ENCODE results near the gene NMNAT1.

Gene NMNAT1

GRCh38 chr1:9942939-9943788 is at the start of gene NMNAT1, which contains the start of gene LZIC:
TSS of gene NMNAT1 (plus strand) at chr1:9943475. CDS start at chr1:9972074, 28,599 bp downstream.
TSS of gene LZIC (minus strand) at chr1:9943391. CDS start at chr1:9936619, 6,772 bp downstream.
- Histone ChIP-seq H3K27me3 (ENCODE audit: control insufficient read depth, insufficient read depth, low read length) (no peaks in the 10 kb centered on the region), H3K4me1 (ENCODE audit: control insufficient read depth, insufficient read depth, low read length) (peaks cover 3% of the 10 kb centered on the region), H3K27ac (ENCODE audit: low read depth, low read length) (peak within 1 kb of the TSS; percentile 92), H3K9ac (ENCODE audit: low read length) (peak within 1 kb of the TSS; percentile 84), H3K36me3 (ENCODE audit: control insufficient read depth, insufficient read depth, low read length) (no peaks in the 10 kb centered on the region), H3K4me3 (ENCODE audit: low read length) (peak within 1 kb of the TSS; percentile 90)

GRCh38 chr1:9894115-9894514 is 49.2 kb upstream of the NMNAT1 start:
- H3K27me3 ChIP-seq (ENCODE audit: control insufficient read depth, insufficient read depth, low read length) = no peaks in the 10 kb centered on the region
- H3K36me3 ChIP-seq (ENCODE audit: control insufficient read depth, insufficient read depth, low read length) = no peaks in the 10 kb centered on the region
- no peak overlapping the region for H3K27ac ChIP-seq (ENCODE audit: low read depth, low read length)
- peaks cover 11% of the 10 kb centered on the region for H3K4me1 ChIP-seq (ENCODE audit: control insufficient read depth, insufficient read depth, low read length)
- H3K9ac ChIP-seq (ENCODE audit: low read length) = no peak overlapping the region
- H3K4me3 ChIP-seq (ENCODE audit: low read length) = no peak overlapping the region

DNA sequence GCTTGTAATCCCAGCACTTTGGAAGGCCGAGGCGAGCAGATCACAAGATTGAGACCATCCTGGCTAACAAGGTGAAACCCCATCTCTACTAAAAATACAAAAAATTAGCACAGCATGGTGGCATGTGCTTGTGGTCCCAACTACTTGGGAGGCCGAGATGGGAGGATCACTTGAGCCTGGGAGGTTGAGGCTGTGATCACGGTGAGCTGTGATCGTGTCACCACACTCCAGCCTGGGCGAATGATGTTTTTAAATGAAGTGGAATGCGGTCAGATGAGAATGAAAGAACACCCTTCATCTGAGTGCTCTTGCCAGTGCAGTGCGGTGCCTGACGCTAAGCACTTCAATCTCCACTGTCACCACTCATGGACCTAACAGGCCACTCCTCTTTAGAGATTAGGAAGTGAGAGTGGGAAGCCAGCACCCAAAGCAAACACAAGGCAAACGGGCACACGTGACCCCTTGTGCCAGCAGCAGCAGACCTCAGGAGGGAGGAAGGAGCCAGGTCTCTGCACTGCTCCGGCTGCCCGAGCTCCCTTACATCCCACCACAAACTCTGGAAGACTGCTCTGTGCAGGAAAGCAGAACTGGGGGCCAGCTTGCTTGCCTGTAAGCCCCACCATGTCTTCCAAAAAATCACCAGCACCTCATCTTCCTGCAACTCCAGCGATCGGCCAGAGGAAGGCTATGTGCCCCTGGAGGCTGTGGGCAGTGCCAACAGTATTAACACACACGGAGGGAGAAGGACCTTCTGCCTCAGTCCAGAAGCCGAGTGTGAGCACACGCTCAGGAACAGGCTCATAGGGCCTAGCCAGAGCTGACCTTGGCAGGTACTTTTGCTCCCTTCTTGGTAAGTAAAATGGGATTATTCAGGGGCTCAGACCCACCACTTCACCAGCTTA is 42.9 kb upstream of the NMNAT1 start:
- no peak overlapping the region for H3K9ac ChIP-seq (ENCODE audit: low read length)
- peak overlapping the region; percentile 1 for H3K4me3 ChIP-seq (ENCODE audit: low read length)

GRCh38 chr1:9901148-9902059 is 41.9 kb upstream of the NMNAT1 start:
- no peaks in the 10 kb centered on the region for H3K4me1 ChIP-seq (ENCODE audit: control insufficient read depth, insufficient read depth, low read length)
- H3K4me3 ChIP-seq (ENCODE audit: low read length) = no peak overlapping the region
- no peak overlapping the region for H3K9ac ChIP-seq (ENCODE audit: low read length)
- H3K27ac ChIP-seq (ENCODE audit: low read depth, low read length) = no peak overlapping the region
- no peaks in the 10 kb centered on the region for H3K36me3 ChIP-seq (ENCODE audit: control insufficient read depth, insufficient read depth, low read length)
- no peaks in the 10 kb centered on the region for H3K27me3 ChIP-seq (ENCODE audit: control insufficient read depth, insufficient read depth, low read length)

More for the DNA sequence above, 42.9 kb upstream of the NMNAT1 start:
- Histone ChIP-seq H3K4me1 (ENCODE audit: control insufficient read depth, insufficient read depth, low read length) (no peaks in the 10 kb centered on the region), H3K27me3 (ENCODE audit: control insufficient read depth, insufficient read depth, low read length) (no peaks in the 10 kb centered on the region), H3K27ac (ENCODE audit: low read depth, low read length) (no peak overlapping the region), H3K36me3 (ENCODE audit: control insufficient read depth, insufficient read depth, low read length) (no peaks in the 10 kb centered on the region)

- Histone ChIP-seq H3K27ac (ENCODE audit: low read depth, low read length) (no peak overlapping the region), H3K9ac (ENCODE audit: low read length) (no peak overlapping the region), H3K36me3 (ENCODE audit: control insufficient read depth, insufficient read depth, low read length) (no peaks in the 10 kb centered on the region), H3K4me3 (ENCODE audit: low read length) (no peak overlapping the region), H3K4me1 (ENCODE audit: control insufficient read depth, insufficient read depth, low read length) (no peaks in the 10 kb centered on the region), H3K27me3 (ENCODE audit: control insufficient read depth, insufficient read depth, low read length) (no peaks in the 10 kb centered on the region)
Measured at GRCh38 chr1:9902060-9902452, 41.2 kb upstream of the NMNAT1 start.

- H3K4me1 ChIP-seq (ENCODE audit: control insufficient read depth, insufficient read depth, low read length) = peaks cover 4% of the 10 kb centered on the region
- no peak overlapping the region for H3K4me3 ChIP-seq (ENCODE audit: low read length)
- H3K9ac ChIP-seq (ENCODE audit: low read length) = no peak overlapping the region
- no peaks in the 10 kb centered on the region for H3K27me3 ChIP-seq (ENCODE audit: control insufficient read depth, insufficient read depth, low read length)
- H3K27ac ChIP-seq (ENCODE audit: low read depth, low read length) = no peak overlapping the region
- H3K36me3 ChIP-seq (ENCODE audit: control insufficient read depth, insufficient read depth, low read length) = no peaks in the 10 kb centered on the region
Measured at GRCh38 chr1:9903801-9904527, 39.3 kb upstream of the NMNAT1 start.

GRCh38 chr1:9904596-9904995 is 38.7 kb upstream of the NMNAT1 start:
- H3K27me3 ChIP-seq (ENCODE audit: control insufficient read depth, insufficient read depth, low read length) = no peaks in the 10 kb centered on the region
- no peaks in the 10 kb centered on the region for H3K36me3 ChIP-seq (ENCODE audit: control insufficient read depth, insufficient read depth, low read length)
- no peak overlapping the region for H3K27ac ChIP-seq (ENCODE audit: low read depth, low read length)
- peaks cover 9% of the 10 kb centered on the region for H3K4me1 ChIP-seq (ENCODE audit: control insufficient read depth, insufficient read depth, low read length)
- H3K4me3 ChIP-seq (ENCODE audit: low read length) = no peak overlapping the region
- no peak overlapping the region for H3K9ac ChIP-seq (ENCODE audit: low read length)

GRCh38 chr1:9905010-9905409 is 38.3 kb upstream of the NMNAT1 start:
- no peak overlapping the region for H3K9ac ChIP-seq (ENCODE audit: low read length)
- H3K4me3 ChIP-seq (ENCODE audit: low read length) = no peak overlapping the region
- H3K4me1 ChIP-seq (ENCODE audit: control insufficient read depth, insufficient read depth, low read length) = peaks cover 9% of the 10 kb centered on the region
- no peaks in the 10 kb centered on the region for H3K36me3 ChIP-seq (ENCODE audit: control insufficient read depth, insufficient read depth, low read length)
- no peaks in the 10 kb centered on the region for H3K27me3 ChIP-seq (ENCODE audit: control insufficient read depth, insufficient read depth, low read length)
- H3K27ac ChIP-seq (ENCODE audit: low read depth, low read length) = no peak overlapping the region

GRCh38 chr1:9906466-9906865 is 36.8 kb upstream of the NMNAT1 start:
- Histone ChIP-seq H3K4me1 (ENCODE audit: control insufficient read depth, insufficient read depth, low read length) (peaks cover 15% of the 10 kb centered on the region), H3K27me3 (ENCODE audit: control insufficient read depth, insufficient read depth, low read length) (no peaks in the 10 kb centered on the region), H3K9ac (ENCODE audit: low read length) (no peak overlapping the region), H3K36me3 (ENCODE audit: control insufficient read depth, insufficient read depth, low read length) (no peaks in the 10 kb centered on the region), H3K4me3 (ENCODE audit: low read length) (no peak overlapping the region), H3K27ac (ENCODE audit: low read depth, low read length) (no peak overlapping the region)

GRCh38 chr1:9907441-9907840 is 35.8 kb upstream of the NMNAT1 start:
- H3K27me3 ChIP-seq (ENCODE audit: control insufficient read depth, insufficient read depth, low read length) = no peaks in the 10 kb centered on the region
- H3K4me1 ChIP-seq (ENCODE audit: control insufficient read depth, insufficient read depth, low read length) = peaks cover 15% of the 10 kb centered on the region
- no peak overlapping the region for H3K4me3 ChIP-seq (ENCODE audit: low read length)
- H3K9ac ChIP-seq (ENCODE audit: low read length) = no peak overlapping the region
- no peak overlapping the region for H3K27ac ChIP-seq (ENCODE audit: low read depth, low read length)
- no peaks in the 10 kb centered on the region for H3K36me3 ChIP-seq (ENCODE audit: control insufficient read depth, insufficient read depth, low read length)

DNA sequence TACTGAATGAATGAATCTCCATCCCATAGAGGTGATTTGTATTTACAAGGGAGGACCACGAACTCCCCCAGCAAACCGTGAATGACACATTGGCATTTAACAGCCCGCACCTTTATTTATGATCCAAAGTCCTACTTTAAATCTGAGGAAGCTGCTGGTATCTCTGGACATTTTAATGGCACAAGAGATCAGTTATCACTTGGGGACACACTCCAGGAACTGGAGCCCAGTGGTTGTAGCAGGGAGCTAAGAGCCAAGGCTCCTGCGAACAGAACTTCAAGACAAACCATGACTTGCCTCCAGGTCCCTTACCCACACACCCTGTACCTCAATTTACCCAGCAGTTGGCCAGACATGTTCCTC is 34.4 kb upstream of the NMNAT1 start:
- H3K4me1 ChIP-seq (ENCODE audit: control insufficient read depth, insufficient read depth, low read length) = peaks cover 15% of the 10 kb centered on the region
- no peak overlapping the region for H3K9ac ChIP-seq (ENCODE audit: low read length)
- H3K27me3 ChIP-seq (ENCODE audit: control insufficient read depth, insufficient read depth, low read length) = no peaks in the 10 kb centered on the region
- H3K4me3 ChIP-seq (ENCODE audit: low read length) = peak overlapping the region; percentile 93
- no peak overlapping the region for H3K27ac ChIP-seq (ENCODE audit: low read depth, low read length)
- no peaks in the 10 kb centered on the region for H3K36me3 ChIP-seq (ENCODE audit: control insufficient read depth, insufficient read depth, low read length)
